HG02678 (cell line): ENCODE results near the gene AP4E1.
"Not testable (repeated sequence)": the region's sequence is repeated elsewhere in the genome, so short reads cannot be mapped to it uniquely, and the experiment has no call there.

ENCODE experiments used
- ATAC-seq: cut with Tn5 transposase; IDR thresholded peaks from one replicate; pipeline ENCODE4 v1.9.1; 2021; ENCODE audit warnings: mild to moderate bottlenecking, moderate library complexity; ENCODE audit not compliant: unreplicated experiment

AP4E1 gene

DNA sequence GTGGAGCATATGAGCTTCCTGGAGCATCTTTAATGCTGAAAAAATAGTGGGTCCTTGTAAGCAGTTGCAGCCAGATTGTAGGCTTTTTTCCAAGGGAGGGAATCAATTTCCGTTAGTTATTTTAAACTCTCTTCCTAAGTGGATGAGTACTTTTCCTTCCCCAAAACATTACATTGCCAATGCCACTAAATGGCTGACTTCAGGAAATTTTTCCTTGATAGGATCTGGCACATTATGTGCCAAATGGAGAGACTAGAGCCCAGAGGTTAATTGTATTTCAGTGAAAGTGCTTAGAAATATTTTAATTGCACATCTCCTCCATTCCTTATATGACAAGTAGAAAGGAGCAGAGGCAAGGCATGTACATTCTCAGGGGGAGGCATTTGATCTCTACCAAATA is 102.7 kb downstream of the AP4E1 start:
- ATAC-seq = no peak

DNA sequence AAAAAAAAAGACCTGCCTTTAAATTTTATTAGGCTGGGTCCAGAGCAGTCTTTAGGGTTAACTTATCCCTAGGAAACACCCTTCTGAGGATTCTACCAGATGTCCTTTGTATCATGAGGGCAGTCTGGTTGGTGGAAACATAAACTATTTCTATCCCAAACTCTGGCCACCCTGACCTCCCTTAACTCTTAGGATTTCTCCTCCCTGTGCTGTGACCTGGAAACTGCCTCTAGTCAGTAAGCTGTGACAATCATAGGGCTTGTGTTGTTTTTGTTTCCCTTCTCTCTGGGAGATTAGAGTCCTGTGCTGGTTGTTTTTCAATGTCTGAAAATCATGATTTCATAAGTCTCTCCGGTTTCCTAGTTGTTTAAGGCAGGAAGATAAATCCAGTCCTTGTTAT is 108.1 kb downstream of the AP4E1 start:
- no peak for ATAC-seq

DNA sequence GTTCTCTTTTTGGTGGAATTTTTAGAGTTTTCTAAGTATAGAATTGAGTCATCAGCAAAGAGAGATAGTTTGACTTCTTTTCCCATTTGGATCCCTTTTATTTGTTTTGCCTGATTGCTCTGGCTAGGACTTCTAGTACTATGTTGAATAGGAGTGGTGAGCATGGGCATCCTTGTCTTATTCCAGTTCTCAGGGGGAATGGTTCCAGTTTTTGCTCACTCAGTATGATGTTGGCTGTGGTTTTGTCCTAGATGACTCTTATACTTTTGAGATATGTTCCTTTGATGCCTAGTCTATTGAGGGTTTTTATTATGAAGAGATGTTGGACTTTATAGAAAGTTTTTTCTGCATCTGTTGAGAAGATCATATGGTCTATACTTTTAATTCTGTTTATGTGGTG is 113.7 kb downstream of the AP4E1 start:
- no peak for ATAC-seq

DNA sequence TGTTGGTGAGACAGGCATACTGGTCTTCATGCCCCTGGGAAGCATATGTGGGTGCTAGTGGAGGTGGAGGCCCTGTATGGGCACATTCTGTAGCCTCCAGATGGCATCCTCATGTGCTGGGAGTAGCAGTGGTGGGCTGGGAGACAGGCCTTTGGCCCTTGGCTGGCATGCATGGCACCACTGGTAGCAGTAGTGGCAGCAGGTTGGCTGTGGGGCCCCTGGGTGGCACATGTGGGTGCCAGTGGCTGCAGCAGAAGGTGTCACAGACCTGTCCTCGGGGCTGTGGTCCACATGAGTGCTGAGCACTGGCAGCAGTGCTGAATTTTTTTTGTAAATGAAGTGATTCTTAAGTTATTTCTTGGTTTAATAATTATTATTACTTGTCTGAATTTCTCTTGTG is 115.0 kb downstream of the AP4E1 start:
- ATAC-seq = no peak

DNA sequence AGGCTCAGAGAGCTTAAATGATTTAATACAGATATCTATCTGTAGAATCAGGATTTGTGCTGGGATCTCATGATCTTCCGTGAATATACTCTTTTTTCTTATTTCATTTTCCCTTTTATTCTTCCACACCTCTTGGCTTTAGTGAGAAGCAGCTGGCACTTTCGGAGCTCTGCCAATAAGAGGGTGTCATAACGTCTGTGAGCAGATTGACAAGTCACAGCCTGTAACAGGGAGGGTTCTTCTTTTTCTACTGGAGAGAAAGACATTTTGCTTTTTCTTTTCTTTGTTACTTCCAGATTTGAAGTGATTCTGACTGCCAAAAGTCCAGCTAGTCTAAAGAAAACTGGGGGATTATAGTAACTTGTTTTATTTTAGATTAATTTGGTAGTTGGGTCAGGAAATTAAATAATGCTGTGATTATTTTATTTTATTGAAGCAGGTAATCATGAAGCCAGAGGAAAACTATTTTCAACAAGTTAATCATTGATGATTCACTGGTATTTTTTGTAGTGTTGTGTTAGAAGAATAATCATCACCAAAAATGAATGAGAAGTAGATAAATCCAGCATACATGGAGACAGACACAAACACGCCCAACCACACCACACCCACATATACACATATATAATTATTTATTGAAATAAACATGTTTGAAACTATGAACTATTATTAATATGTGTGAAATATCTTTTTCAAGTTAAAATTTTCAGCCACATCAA is 116.4 kb downstream of the AP4E1 start:
- ATAC-seq = no peak

DNA sequence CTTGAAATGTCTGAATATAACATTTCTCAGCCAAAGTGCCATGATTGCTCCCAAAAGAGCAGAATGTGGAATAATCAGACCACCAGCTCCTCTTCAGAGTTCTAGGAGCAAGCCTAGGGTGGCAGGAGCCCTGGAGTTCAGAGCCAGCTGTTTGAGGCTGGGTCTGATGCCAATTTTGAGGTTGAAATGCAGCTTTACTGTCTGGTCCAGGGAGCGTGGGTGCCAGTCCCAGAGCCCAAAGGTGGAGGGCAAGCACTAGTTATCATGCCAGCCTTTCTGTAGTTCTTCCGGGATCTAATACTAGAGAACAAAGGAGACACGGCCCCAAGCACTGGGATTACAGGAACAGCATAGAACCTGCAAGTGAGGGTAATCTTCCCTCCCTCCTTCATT is 117.0 kb downstream of the AP4E1 start:
- no peak for ATAC-seq

DNA sequence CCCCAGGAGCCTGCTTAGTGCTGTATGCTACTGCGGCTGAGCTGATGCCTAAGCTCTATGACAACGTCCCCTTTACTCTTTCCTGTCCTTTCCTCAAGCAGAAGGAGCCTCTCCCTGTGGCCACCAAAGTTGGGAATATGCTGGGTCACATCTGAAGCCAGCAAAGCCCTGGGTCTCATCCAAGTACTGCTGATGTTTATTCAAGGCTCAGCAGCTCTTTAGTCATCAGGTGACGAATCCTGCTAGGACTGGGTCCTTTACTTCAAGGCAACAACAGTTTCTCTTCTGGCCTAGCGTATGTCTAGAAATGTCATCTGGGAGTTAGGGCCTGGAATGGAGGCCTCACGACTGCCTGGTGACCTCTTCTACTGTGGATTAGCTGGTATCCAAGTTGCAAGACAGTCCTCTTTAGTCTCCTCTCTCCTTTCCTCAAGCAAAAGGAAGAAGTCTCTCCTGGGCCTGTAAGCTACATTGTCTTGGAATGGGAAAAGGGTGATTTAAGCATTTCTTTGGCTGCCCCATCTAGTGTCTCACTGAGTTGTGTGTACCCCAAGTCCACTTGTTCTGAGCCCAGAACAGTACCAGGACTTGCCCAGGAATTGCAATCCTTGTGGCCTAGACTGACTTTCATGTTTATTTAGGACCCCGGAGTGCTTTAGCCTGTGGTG is 122.3 kb downstream of the AP4E1 start:
- no peak for ATAC-seq

DNA sequence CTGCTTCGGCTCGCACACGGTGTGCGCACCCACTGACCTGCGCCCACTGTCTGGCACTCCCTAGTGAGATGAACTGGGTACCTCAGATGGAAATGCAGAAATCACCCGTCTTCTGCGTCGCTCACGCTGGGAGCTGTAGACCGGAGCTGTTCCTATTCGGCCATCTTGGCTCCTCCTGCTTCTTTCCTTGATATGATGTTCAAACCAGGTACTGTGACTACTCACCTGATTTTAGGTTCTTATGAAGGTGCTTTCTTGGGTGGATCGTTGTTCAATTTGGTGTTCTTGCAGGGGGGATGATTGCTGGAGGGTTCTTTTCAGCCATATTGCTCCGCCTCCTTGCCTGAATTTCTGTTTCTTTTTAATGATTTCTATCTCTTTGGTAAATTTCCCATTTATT is 129.0 kb downstream of the AP4E1 start:
- not testable (repeated sequence) for ATAC-seq

DNA sequence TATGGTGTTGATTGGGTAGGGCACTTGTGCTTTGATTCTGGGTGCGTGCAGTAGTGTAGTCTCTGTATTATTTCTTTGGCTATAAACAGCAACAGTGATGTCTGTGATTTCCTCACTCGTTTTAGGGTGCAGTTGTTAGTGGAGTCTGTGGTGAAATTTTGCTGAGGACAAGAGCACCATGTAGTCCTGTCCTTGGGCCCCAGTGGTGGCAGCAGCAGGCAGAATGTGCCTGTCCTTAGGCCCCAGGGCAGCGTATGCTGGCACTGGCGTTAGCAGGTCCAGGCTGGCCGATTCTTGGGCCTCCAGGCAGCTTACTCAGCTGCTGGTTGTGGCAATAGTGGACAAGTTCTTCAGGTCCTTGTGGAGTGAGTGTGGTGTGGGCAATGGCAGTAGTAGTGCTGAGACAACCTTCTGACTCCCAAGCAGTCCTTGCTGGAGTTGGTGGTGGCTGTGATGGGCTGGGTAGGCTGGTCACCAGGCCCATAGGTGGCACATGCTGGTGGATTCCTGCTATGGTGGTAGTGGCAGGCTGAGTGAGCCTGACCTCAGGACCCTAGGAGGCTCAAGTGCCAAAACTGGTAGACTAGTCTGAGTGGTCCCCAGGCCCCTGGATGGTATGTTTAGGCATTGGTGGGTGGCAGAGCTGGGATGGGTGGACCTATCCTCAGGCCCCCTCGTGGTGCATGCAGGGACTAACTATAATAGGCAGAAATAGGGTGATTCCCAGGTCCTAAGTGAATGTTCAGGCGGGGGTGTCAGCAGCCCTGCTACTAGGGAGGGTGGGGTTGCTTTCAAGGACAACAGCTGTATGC is 129.9 kb downstream of the AP4E1 start:
- ATAC-seq = no peak

DNA sequence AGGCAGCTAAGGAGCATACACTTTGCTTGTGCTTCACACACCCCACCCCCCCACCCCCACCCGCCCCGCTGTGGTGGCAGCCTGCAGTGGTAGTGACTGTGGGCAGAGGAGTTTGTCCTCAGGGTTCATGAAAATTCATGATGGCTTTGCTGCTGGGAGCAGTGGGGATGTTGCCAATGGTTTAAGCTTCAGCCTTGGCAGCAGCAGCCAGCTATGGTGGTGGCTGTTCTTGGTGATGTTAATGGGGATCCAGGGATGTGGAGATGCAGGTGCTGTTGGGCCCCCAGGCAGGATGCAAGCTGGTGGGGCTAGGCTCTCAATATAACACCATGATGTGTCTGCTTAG is 130.5 kb downstream of the AP4E1 start:
- ATAC-seq = no peak

DNA sequence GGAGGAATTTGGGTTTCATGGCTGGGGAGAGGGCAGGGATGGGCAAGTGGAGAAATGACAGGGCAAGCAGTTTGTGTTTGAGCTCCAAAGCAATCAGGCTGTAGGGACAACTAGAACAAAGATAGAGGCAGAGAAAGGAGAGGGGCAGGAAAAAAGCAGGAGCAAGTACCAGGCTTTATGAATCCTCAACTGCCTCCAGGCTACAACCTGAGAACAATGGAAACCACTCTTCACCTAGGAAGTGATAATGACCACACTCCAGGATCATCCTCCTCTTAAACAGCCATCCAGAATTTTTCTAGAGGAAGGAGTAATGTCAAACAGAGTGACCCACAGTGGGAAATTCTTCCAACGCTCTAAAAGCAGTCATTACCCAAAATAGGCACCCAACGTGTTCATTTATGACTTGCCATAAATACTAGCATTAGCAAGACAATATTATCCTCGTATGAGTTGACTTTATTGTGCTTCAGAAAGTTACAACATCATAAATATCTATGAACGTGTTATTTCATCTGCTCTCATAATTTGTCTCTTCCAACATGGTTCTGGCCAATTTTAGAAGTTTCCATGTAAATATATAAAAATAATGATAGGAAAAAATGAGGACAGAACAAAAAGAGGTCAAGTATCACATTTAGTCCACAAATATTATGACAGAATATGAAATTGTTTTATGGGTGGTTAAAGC is 135.7 kb downstream of the AP4E1 start:
- ATAC-seq = no peak

DNA sequence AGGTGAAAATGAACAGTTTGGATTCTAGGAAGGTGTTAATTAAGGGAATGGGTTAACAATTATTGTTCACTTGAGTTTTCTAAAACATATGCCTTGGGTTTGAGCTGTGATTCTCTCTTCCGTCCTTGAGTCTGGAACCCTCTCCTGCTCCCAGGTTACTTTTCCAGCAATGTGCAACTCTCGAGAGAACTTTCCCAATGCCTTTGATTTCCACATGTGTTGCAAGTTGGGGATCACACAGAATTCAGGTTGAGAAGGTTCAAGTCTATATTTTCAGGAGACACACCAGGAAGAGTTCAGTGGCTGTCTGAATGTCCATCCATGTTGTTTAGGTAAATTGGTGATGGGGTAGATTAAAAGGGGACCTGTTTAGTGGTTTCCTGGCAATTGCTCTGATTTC is 137.5 kb downstream of the AP4E1 start:
- ATAC-seq = no peak

DNA sequence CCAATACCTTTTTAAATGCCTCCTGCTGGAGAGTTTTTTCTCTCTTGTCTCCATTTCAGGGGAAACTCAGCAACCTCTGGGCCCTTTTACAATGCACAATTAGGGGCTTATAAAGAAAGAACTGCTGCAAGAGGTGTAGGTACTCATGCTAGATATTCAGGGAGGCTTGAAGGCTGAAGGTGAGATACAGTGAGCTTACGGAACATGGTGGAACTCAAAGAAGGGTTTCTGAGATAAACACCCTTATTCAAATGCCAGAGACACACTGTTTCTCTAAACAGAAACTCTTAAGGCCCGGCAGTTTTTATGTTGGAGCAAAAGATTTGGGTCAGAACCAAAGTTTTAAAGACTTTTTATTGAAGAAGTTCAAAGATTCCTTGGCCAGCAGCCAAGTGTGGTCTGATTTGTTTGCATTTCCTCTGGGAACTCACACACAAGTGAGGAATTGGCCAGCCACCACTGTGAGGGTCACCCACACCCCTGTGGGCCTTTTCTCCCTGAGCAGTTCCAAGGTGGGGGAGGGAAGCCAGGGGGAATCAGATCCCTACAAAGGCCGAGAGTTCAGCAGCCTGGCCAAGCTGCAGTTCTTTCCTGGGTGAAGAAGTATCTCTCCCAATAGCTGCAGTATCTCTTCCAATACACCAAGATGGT is 138.4 kb downstream of the AP4E1 start:
- no peak for ATAC-seq

DNA sequence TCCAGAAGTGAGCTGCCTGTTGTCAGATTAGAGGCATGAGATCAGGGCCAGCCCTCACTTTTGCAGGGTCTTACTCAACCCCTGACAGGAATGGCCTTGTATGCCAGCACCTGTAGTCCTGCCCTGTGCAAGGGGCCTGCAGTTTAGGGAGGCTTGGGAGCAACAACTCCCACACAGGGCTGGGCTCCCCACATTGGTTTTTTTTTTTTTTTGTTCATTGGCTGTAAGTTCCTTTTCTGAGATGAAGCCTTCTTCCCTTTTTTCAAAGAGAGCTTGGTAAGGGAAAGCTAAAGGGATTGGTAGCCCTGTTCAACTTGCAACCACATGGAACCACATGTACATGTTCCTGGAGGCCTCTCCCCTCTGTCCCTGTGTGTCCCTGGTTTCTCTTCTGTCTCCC is 139.8 kb downstream of the AP4E1 start:
- ATAC-seq = no peak

DNA sequence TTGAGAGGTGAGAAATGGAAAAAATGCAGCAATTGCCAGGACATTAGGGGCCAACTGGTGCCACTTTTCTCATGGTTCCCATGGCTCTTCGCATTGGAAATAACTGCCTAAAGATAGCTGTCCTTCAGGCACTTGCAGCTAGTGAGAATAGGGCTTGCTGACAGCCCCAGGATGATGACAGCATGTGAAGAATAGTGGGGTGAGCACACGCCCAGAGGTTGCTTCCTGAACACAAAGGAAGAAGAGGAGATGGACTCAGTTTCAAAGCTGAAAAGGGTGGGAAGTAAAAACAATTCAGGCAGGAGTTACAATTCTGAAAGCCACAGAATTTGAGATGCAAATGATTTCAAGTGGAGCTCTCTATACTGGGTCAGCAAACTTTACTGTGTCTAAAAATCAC is 140.6 kb downstream of the AP4E1 start:
- ATAC-seq = no peak

DNA sequence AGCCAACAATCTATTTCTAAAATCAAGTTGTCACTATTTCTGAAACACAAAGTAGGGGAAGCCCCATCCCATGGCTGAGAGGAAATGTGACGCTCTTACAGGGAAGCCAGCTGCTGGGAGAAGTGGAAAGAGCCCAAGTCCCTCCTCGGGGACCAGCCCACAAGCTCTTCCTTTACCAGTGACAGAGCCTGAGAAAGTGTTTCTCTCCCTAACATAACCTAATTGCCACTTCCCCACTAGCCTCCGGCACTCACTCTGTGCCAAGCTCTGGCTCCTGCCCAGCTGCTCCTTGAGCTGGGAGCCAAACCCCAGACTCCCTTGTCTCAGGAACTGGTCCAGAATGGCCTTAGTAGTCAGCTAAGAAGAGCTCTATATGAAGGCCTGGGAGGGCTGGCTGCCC is 143.3 kb downstream of the AP4E1 start:
- ATAC-seq = no peak

DNA sequence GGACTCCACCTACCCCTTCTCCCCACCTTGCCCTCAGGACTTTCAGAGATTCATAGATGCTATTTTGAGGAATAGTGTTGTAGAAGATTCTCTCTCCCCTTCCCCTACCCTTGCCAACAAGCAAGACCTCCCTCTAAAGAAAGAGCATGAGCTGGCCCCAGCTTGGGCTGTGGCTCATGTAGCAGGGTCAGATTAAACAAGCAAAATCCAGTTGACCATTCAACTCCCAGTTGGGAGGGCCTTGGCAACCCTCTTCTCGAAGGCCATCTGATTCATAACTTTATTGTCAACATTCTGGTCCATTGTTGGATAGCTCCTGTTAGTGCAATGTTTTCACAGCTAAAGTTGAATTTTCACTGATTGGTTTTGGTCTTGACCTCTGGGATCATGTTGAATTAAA is 145.1 kb downstream of the AP4E1 start:
- no peak for ATAC-seq

DNA sequence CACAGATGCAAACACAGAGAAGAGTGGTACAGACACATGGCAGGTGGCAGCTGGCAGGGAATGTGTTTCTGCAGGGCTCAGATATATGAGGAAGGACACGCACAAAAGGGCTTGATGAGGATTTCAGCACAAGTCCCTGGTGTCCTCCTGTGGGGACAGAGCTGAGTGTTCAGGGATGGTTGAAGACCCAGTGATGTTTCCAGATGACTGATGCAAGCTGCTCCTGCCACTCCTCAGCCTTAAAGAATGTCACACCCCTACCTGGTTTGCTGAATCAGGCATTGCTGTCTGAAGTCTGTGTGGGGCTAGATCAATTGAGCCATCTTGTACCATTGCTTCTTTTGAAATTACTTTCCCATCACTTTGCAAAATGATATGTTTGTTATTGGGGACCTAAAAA is 146.1 kb downstream of the AP4E1 start:
- ATAC-seq = no peak
